Gastrocnemius medialis (tissue), 4 donors: ENCODE results near the gene CXCR5.

Experiments
- CTCF ChIP-seq, 5 experiments: fragments of 450-650 bp in 3 of 5; fragments of 200-600 bp in 2 of 5; sonication (generic) in 2 of 5; IDR thresholded peaks in 4 of 5; conservative IDR thresholded peaks in 1 of 5; 1 replicate in 4 of 5; 2 replicates in 1 of 5; pipeline ENCODE4 v1.5.1; 2016 to 2019; ENCODE audit warnings: antibody characterized with exemption in 5 of 5, mild to moderate bottlenecking in 3 of 5, moderate library complexity in 3 of 5
- POLR2A ChIP-seq, 2 donors: fragments of 450-650 bp; IDR thresholded peaks; one replicate each; pipeline ENCODE4 v1.6.1; 2017; ENCODE audit warnings: antibody characterized with exemption in 2 of 2, mild to moderate bottlenecking in 2 of 2, moderate library complexity in 2 of 2

- no peak for TF ChIP-seq POLR2A (IDR thresholded peaks at IDR 0.05)
- no peak for TF ChIP-seq CTCF (IDR thresholded peaks at IDR 0.05 in 4 of 5, conservative IDR thresholded peaks at IDR 0.05 in 1 of 5)
Measured at GRCh38 chr11:118841469-118842242, 42.0 kb upstream of the CXCR5 start.
